HK-2 (cell line): Measurements from ENCODE around the gene KRT8.

Experiments
- DNase-seq: peaks from one replicate; pipeline ENCODE4 v3.0.0-alpha.2; 2018; ENCODE audit not compliant: unreplicated experiment

The KRT8 gene

GRCh38 chr12:52904509-52905300 is at the start of gene KRT8:
Gene KRT8 (minus strand): TSS chr12:52905076. CDS start chr12:52904981, 95 bp downstream.
- DNase-seq, result peak; percentile 94

- no peak for DNase-seq
These were observed 48.4 kb upstream of the KRT8 start for GRCh38 chr12:52953181-52953841.

DNA sequence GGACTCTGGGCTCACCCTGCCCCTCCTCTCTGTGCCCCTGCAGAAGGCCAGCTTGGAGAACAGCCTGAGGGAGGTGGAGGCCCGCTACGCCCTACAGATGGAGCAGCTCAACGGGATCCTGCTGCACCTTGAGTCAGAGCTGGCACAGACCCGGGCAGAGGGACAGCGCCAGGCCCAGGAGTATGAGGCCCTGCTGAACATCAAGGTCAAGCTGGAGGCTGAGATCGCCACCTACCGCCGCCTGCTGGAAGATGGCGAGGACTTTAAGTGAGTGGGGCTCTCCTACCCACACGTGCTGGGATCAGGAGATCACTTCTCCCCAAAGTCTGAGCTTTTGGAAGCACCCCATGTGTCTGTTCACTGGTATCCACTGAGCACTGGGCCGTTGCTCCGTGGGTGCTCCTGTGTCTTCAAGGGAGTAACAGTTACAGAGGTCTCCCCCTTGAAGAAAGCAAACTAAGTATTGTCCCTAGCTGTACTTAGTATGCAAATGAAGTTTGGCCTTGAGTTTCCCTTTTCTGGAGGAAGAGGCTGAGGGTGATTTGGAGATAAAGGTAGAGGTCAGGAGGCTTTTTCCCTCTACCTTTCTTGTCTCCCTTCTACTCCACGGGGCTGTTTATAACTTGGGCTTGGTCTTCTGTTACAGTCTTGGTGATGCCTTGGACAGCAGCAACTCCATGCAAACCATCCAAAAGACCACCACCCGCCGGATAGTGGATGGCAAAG is 47.4 kb upstream of the KRT8 start:
- DNase-seq, result no peak

GRCh38 chr12:52951640-52952039 is 46.8 kb upstream of the KRT8 start:
- DNase-seq, result no peak

DNA sequence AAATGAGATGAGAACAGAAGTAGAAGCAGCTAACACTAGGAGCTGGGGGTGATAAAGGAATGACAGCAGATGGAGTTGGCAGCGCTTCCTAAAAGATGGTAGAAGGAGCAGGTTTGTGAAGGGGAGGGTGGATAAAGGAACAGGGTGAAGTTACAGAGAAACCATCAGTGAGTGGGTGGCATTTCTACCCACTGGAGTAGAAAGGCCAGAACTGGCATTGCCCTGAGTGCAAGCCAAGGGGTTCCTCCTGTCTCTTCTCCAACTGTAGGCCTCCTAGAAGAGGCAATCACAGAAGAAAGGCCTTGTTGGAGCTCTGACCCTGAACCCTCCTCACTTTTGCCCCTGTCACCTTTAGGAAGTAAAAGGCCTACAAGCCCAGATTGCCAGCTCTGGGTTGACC is 46.2 kb upstream of the KRT8 start:
- DNase-seq, result no peak

GRCh38 chr12:52950553-52950952 is 45.7 kb upstream of the KRT8 start:
- DNase-seq, result no peak

GRCh38 chr12:52949413-52950331 is 44.8 kb upstream of the KRT8 start:
- peak; percentile 87 for DNase-seq

DNA sequence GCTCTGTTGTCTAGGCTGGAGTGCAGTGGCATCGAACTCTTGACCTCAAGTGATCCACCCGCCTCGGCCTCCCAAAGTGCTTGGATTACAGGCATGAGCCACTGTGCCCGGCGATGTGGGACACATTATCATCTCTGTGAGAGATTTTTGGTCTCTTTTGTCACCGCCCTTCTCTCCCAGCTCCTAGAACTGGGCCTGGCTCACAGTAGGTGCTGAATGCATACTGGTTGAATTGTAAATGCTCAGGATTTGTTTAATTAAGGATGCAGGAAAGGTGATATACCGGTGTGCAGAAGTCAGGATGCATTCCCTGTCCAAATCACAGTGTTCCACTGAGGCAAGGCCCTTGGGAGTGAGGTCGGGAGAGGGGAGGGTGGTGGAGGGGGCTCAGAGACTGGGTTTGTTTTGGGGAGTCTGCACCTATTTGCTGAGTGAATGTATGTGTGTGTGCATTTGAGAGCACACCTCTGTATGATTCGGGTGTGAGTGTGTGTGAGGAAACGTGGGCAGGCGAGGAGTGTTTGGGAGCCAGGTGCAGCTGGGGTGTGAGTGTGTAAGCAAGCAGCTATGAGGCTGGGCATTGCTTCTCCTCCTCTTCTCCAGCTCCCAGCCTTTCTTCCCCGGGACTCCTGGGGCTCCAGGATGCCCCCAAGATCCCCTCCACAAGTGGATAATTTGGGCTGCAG is 43.0 kb upstream of the KRT8 start:
- DNase-seq, result no peak

DNA sequence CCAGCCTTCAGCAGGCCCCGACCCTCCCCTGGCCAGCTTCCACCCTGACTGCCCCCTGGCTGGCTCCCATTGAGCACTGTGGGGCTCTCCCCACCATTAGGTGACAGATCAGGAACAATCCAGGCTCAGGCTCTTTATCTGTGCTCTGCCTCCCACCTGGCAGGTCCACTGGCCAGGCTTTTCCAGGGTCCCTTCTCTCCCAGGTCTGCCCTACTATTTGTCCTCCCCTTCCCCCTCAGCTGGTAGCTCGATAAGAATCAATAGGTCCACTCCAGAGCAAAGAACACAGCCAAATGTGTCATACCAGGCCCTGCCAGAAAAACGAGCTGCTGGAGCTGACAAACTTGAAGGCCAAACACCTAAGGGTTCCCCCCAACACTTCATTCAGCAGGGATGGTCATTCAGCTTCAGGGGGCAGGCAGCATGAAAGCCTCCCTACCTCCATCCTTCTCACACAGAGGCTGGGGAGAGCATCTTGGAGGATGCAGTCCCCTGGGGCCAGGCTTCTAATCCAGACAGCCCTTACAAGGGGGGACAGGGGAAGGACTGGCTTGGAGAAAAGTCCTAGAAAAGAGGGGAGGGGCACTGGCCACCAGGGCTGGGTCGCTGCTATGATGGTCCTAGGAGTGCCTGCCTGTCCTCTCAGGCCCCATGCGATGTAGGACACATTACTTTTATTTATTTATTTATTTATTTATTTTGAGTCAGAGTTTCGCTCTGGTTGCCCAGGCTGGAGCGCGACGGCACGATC is 42.1 kb upstream of the KRT8 start:
- DNase-seq, result no peak

- no peak for DNase-seq
These were observed 41.5 kb upstream of the KRT8 start for GRCh38 chr12:52946334-52946733.

DNA sequence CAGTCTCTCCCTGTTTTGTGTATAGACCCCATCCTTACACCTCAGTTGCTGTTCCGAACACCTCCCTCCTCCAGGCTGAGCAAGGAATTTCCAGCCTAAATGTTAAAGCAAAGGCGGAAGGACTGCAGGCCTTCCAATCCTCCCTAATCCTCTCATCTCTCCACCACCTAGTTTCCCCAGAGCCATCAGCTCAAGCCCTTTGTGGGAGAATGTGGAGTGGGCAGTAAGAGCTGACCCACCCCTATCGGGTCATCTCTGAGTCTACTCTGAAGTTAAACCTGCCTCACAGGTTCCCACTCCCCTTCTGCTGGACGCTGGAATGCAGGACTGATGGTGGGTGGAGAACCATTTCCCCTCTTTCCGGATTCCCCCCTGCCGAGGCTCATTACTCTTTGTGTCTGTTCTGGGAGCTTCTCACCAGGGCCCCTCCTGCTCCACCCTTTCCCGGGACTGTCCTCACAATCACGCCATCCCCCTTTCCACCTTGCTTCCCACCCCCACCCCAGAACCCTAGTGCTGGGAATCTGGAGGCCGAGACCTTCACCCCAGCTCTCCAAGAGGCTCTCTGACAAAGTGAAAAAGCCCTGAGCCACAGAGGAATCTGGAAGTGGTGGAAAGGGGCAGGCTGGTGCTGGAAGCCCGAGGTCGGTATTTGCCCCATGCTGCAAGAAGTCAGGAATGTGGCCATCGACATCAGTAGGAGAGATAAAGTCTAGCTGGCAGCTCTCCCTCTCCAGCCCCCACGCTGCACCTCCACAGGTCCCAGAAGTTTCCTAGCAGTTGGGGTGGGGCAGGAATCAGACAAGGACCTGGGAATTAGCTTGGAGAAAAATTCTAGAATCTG is 40.7 kb upstream of the KRT8 start:
- no peak for DNase-seq

DNA sequence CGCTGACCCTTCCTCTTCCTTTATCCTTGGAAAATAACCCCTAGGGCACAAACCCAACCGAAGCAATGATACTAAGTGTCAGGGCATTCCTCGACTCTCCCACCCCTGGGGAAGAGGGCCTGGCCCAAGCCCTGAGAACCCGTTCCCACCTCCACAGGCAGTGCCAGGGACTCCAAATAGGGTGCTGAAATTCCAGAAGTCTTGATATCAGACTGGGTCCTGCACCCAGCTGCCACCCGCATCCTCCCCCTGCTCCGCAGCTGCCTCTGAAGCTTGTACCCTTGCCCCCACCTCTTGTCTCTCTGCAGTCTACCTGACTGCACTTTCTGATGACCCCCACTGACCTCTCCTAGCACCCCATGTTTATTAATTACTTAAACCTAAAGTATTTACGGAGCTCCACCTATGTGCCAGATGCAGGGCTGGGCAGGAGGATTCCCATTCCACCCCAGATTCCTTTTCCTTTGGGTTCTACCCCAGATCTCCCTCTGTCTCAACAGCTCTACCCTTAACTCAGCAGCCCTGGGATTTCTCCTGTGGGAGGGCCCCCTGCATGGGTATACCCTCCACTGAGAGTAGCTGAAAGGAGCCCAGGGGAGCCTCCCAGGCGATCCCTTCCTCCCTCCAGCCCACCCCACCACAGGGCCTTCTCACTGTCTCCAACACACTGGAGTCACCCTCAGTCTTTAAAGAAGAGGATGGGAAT is 40.0 kb upstream of the KRT8 start:
- no peak for DNase-seq

- DNase-seq, result no peak
These were observed 38.0 kb upstream of the KRT8 start for GRCh38 chr12:52942901-52943181.

DNA sequence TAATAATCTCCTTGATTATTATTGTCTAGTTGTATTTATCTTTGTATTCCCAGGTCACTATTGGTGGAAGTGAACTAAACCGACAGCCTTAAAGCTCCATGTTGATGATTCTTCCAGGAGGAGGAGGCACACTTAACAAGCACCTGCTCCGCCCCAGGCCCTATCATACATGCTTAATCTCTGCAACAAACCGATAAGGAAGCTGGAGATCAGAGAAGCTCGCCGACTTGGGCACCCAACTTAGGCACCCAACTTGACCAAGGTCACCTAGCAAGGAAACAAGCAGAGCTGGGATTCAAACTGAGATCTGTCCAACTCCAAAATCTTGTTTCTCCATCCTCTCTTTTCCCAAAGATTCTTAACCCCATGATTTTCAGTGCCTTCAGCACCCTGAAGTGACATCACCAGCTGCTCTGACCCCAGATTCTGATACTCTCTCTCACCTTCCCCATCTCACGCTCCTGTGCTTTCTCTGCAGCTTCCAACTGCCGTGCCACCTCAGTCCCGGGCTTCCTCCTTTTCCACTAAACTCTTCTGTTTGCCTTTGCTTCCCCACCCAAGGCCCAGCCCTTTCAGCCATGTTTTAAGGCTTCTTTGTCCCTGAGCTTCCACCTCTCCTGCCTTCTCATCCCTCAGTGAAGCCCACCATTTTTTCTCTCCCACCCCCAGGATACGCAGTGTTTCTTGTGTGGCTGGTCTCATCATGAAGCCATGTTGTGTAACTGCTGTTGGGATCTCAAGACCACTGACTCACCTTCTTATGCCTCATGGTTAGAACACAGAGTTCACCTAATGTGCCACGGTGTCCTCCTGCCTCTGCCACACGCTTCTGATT is 37.4 kb upstream of the KRT8 start:
- no peak for DNase-seq

- DNase-seq, result no peak
These were observed 24.7 kb upstream of the KRT8 start for GRCh38 chr12:52929538-52929937.

GRCh38 chr12:52927964-52928363 is 23.1 kb upstream of the KRT8 start:
- no peak for DNase-seq

- DNase-seq, result no peak
These were observed 21.8 kb upstream of the KRT8 start for GRCh38 chr12:52926596-52927234.
